ENCODE results near the gene COL4A3.

- TF ChIP-seq ZFP30 (CRISPR knock-in tag; IDR thresholded peaks at IDR 0.05): no peak
- TF ChIP-seq ESRRG (CRISPR knock-in tag; IDR thresholded peaks at IDR 0.05): no peak
- no peak for TF ChIP-seq ISL1 (CRISPR knock-in tag; IDR thresholded peaks at IDR 0.05)
- no peak for TF ChIP-seq PATZ1 (CRISPR knock-in tag; IDR thresholded peaks at IDR 0.05; ENCODE audit: borderline replicate concordance)
Observed at GRCh38 chr2:227117852-227118251, 46.6 kb upstream of the COL4A3 start.

Measured in SK-N-SH treated with all-trans-retinoic acid at 6 μM for 48 hours (cell line).